HEK293 (cell line): ENCODE data around the gene KCNJ11.

Experiments used
- AEBP2 ChIP-seq: fragments of 450-650 bp; formaldehyde crosslinking; IDR thresholded peaks from 2 replicates; pipeline ENCODE4 v1.5.1; 2016; ENCODE audit warnings: missing biosample characterization, missing genetic modification characterization, borderline replicate concordance
- BCL11A ChIP-seq: fragments of 450-650 bp; formaldehyde crosslinking; IDR thresholded peaks from 2 replicates; pipeline ENCODE4 v1.5.1; 2016; ENCODE audit warnings: low read depth, missing biosample characterization, missing genetic modification characterization
- GFI1B ChIP-seq: fragments of 450-650 bp; formaldehyde crosslinking; IDR thresholded peaks from 2 replicates; pipeline ENCODE4 v1.5.1; 2016; ENCODE audit warnings: missing biosample characterization, missing genetic modification characterization
- GLIS2 ChIP-seq: fragments of 450-650 bp; formaldehyde crosslinking; IDR thresholded peaks from 2 replicates; pipeline ENCODE4 v1.5.1; 2016; ENCODE audit warnings: missing biosample characterization, missing genetic modification characterization
- KLF16 ChIP-seq: fragments of 450-650 bp; formaldehyde crosslinking; IDR thresholded peaks from 2 replicates; pipeline ENCODE4 v1.5.1; 2017; ENCODE audit warnings: missing biosample characterization, missing genetic modification characterization
- KLF7 ChIP-seq: fragments of 450-650 bp; formaldehyde crosslinking; IDR thresholded peaks from 2 replicates; pipeline ENCODE4 v1.5.1; 2016; ENCODE audit warnings: missing biosample characterization, missing genetic modification characterization, borderline replicate concordance
- KLF8 ChIP-seq: fragments of 450-650 bp; formaldehyde crosslinking; IDR thresholded peaks from 2 replicates; pipeline ENCODE4 v1.5.1; 2016; ENCODE audit warnings: missing biosample characterization, missing genetic modification characterization
- MZF1 ChIP-seq: fragments of 450-650 bp; formaldehyde crosslinking; IDR thresholded peaks from 2 replicates; pipeline ENCODE4 v1.5.1; 2017; ENCODE audit warnings: missing biosample characterization, missing genetic modification characterization, borderline replicate concordance
- RBAK ChIP-seq: fragments of 450-650 bp; formaldehyde crosslinking; IDR thresholded peaks from 2 replicates; pipeline ENCODE4 v1.5.1; 2016; ENCODE audit warnings: missing biosample characterization, missing genetic modification characterization
- SP3 ChIP-seq: fragments of 450-650 bp; formaldehyde crosslinking; IDR thresholded peaks from 2 replicates; pipeline ENCODE4 v1.5.1; 2016; ENCODE audit warnings: missing biosample characterization, missing genetic modification characterization
- ZBTB7A ChIP-seq: fragments of 450-650 bp; formaldehyde crosslinking; IDR thresholded peaks from 2 replicates; pipeline ENCODE4 v1.5.1; 2016; ENCODE audit warnings: low read depth, missing biosample characterization, missing genetic modification characterization
- ZNF155 ChIP-seq: fragments of 450-650 bp; formaldehyde crosslinking; IDR thresholded peaks from 2 replicates; pipeline ENCODE4 v1.5.1; 2016; ENCODE audit warnings: missing biosample characterization, missing genetic modification characterization
- ZNF174 ChIP-seq: fragments of 450-650 bp; formaldehyde crosslinking; IDR thresholded peaks from 2 replicates; pipeline ENCODE4 v1.5.0; 2017; ENCODE audit warnings: missing biosample characterization, mild to moderate bottlenecking, missing genetic modification characterization
- ZNF221 ChIP-seq: fragments of 450-650 bp; formaldehyde crosslinking; IDR thresholded peaks from 2 replicates; pipeline ENCODE4 v1.5.1; 2017; ENCODE audit warnings: missing biosample characterization, missing genetic modification characterization, borderline replicate concordance
- ZNF335 ChIP-seq: fragments of 450-650 bp; formaldehyde crosslinking; conservative IDR thresholded peaks from 2 replicates; pipeline ENCODE4 v1.5.1; 2016; ENCODE audit warnings: missing biosample characterization, missing genetic modification characterization
- ZNF350 ChIP-seq: fragments of 450-650 bp; formaldehyde crosslinking; IDR thresholded peaks from 2 replicates; pipeline ENCODE4 v1.5.0; 2017; ENCODE audit warnings: missing biosample characterization, mild to moderate bottlenecking, missing genetic modification characterization
- ZNF394 ChIP-seq: fragments of 450-650 bp; formaldehyde crosslinking; IDR thresholded peaks from 2 replicates; pipeline ENCODE4 v1.5.1; 2016; ENCODE audit warnings: missing biosample characterization, missing genetic modification characterization, mild to moderate bottlenecking, moderate library complexity, borderline replicate concordance
- ZNF416 ChIP-seq: fragments of 450-650 bp; formaldehyde crosslinking; IDR thresholded peaks from 2 replicates; pipeline ENCODE4 v1.5.1; 2016; ENCODE audit warnings: missing biosample characterization, missing genetic modification characterization
- ZNF449 ChIP-seq: fragments of 450-650 bp; formaldehyde crosslinking; IDR thresholded peaks from 2 replicates; pipeline ENCODE4 v1.5.1; 2017; ENCODE audit warnings: missing biosample characterization, mild to moderate bottlenecking, missing genetic modification characterization, moderate library complexity
- ZNF473 ChIP-seq: fragments of 450-650 bp; formaldehyde crosslinking; IDR thresholded peaks from 2 replicates; pipeline ENCODE4 v1.5.1; 2017; ENCODE audit warnings: missing biosample characterization, missing genetic modification characterization
- ZNF549 ChIP-seq: fragments of 450-650 bp; IDR thresholded peaks from 2 replicates; pipeline ENCODE4 v1.5.1; 2018; ENCODE audit warnings: missing biosample characterization, missing genetic modification characterization, mild to moderate bottlenecking, inconsistent platforms, moderate library complexity
- ZNF76 ChIP-seq: fragments of 450-650 bp; formaldehyde crosslinking; IDR thresholded peaks from 2 replicates; pipeline ENCODE4; 2016; ENCODE audit warnings: low read depth, missing biosample characterization, missing genetic modification characterization, borderline replicate concordance
- ZNF830 ChIP-seq: fragments of 450-650 bp; IDR thresholded peaks from 2 replicates; pipeline ENCODE4 v1.5.0; 2018; ENCODE audit warnings: missing biosample characterization, missing genetic modification characterization, low read depth, mild to moderate bottlenecking, moderate library complexity
- ZNF843 ChIP-seq: fragments of 450-650 bp; formaldehyde crosslinking; IDR thresholded peaks from 2 replicates; pipeline ENCODE4 v1.5.1; 2016; ENCODE audit warnings: missing biosample characterization, missing genetic modification characterization
- ZSCAN4 ChIP-seq: fragments of 450-650 bp; formaldehyde crosslinking; IDR thresholded peaks from 2 replicates; pipeline ENCODE4 v1.5.1; 2017; ENCODE audit warnings: missing biosample characterization, missing genetic modification characterization
- TF ChIP-seq, protein P1 (sequence below): fragments of 450-650 bp; formaldehyde crosslinking; IDR thresholded peaks from 2 replicates; pipeline ENCODE4 v1.5.1; 2016; ENCODE audit warnings: missing biosample characterization, missing genetic modification characterization
- TF ChIP-seq, protein P2 (sequence below): fragments of 450-650 bp; formaldehyde crosslinking; IDR thresholded peaks from 2 replicates; pipeline ENCODE4 v1.5.1; 2016; ENCODE audit warnings: missing biosample characterization, missing genetic modification characterization
- TF ChIP-seq, protein P3 (sequence below): fragments of 450-650 bp; formaldehyde crosslinking; IDR thresholded peaks from 2 replicates; pipeline ENCODE4 v1.5.1; 2016; ENCODE audit warnings: missing biosample characterization, missing genetic modification characterization
- TF ChIP-seq, protein P4 (sequence below): fragments of 450-650 bp; formaldehyde crosslinking; IDR thresholded peaks from 2 replicates; pipeline ENCODE4 v1.5.1; 2016; ENCODE audit warnings: missing biosample characterization, missing genetic modification characterization

The KCNJ11 gene

DNA sequence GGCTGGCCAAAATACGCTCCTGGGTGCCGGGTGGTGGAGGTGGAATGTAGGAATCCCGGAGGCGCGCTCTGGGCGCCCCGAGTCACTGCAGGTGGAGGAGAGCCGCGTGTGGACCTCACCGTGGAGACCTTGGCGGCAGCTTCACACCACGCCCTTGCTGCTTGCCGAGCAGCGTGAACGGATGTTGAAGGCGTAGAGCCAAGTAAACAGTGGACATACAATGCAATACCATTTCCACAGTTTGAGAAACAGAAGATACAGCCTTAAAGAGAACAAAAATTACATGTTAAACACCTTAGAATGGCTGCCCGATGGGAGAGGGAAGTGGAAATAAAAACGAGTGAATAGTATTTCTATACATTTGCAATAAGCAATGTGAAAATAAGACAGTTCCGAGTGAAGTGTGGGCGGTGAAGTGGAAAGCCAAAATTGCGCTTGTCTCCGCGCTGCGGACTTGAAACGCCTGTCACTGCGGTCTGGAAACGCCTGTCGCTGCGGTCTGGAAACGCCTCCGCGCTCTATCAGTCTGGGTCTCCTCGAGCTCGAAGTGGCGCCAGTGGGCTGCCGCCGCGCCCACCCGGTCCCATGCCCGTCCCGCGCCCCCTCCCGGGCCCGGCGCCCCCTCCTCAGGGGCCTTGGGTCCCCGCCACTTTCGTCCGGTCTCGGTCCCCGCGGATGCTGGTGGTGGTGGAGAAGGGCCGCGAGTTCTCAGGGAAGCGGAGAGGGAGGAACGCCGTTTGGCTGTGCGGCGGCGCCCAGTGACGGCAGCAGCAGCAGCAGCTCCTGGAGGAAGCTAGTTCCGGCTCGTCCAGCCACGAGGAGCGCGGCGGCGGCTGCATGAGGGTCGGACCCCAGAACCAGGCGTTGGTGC, 35.3 kb downstream of the KCNJ11 start (continued):
- TF ChIP-seq AEBP2 (tag by site-specific recombination) (no peak), ZBTB7A (tag by site-specific recombination) (no peak), KLF8 (tag by site-specific recombination) (peak; percentile 66; the same call in 1 of the 2 replicates), ZNF155 (tag by site-specific recombination) (no peak), GFI1B (tag by site-specific recombination) (no peak), ZNF473 (tag by site-specific recombination) (no peak), ZNF449 (tag by site-specific recombination) (no peak), ZNF549 (tag by site-specific recombination) (no peak), ZNF830 (tag by site-specific recombination) (no peak), ZSCAN4 (tag by site-specific recombination) (no peak), ZNF174 (tag by site-specific recombination) (no peak), GLIS2 (peak; percentile 30), MZF1 (tag by site-specific recombination) (no peak), ZNF221 (no peak), BCL11A (no peak), KLF7 (0 out of 2 replicates have a peak, but pooled peaks have one; percentile 18), ZNF76 (no peak), ZNF394 (tag by site-specific recombination) (peak; percentile 43; the same call in 1 of the 2 replicates), ZNF843 (no peak), ZNF335 (tag by site-specific recombination) (no peak; the same call in 1 of the 2 replicates), KLF16 (tag by site-specific recombination) (peak; percentile 77), SP3 (no peak; the same call in 1 of the 2 replicates), ZNF350 (tag by site-specific recombination) (no peak), RBAK (tag by site-specific recombination) (no peak), ZNF416 (no peak)
- TF ChIP-seq, protein P1, sequence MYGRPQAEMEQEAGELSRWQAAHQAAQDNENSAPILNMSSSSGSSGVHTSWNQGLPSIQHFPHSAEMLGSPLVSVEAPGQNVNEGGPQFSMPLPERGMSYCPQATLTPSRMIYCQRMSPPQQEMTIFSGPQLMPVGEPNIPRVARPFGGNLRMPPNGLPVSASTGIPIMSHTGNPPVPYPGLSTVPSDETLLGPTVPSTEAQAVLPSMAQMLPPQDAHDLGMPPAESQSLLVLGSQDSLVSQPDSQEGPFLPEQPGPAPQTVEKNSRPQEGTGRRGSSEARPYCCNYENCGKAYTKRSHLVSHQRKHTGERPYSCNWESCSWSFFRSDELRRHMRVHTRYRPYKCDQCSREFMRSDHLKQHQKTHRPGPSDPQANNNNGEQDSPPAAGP (tag by site-specific recombination): no peak
- TF ChIP-seq, protein P2, sequence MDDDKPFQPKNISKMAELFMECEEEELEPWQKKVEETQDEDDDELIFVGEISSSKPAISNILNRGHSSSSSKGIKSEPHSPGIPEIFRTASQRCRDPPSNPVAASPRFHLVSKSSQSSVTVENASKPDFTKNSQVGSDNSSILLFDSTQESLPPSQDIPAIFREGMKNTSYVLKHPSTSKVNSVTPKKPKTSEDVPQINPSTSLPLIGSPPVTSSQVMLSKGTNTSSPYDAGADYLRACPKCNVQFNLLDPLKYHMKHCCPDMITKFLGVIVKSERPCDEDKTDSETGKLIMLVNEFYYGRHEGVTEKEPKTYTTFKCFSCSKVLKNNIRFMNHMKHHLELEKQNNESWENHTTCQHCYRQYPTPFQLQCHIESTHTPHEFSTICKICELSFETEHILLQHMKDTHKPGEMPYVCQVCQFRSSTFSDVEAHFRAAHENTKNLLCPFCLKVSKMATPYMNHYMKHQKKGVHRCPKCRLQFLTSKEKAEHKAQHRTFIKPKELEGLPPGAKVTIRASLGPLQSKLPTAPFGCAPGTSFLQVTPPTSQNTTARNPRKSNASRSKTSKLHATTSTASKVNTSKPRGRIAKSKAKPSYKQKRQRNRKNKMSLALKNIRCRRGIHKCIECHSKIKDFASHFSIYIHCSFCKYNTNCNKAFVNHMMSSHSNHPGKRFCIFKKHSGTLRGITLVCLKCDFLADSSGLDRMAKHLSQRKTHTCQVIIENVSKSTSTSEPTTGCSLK (tag by site-specific recombination): no peak
- TF ChIP-seq, protein P3, sequence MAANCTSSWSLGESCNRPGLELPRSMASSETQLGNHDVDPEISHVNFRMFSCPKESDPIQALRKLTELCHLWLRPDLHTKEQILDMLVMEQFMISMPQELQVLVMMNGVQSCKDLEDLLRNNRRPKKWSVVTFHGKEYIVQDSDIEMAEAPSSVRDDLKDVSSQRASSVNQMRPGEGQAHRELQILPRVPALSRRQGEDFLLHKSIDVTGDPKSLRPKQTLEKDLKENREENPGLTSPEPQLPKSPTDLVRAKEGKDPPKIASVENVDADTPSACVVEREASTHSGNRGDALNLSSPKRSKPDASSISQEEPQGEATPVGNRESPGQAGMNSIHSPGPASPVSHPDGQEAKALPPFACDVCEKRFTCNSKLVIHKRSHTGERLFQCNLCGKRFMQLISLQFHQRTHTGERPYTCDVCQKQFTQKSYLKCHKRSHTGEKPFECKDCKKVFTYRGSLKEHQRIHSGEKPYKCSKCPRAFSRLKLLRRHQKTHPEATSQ: no peak
- TF ChIP-seq, protein P4, sequence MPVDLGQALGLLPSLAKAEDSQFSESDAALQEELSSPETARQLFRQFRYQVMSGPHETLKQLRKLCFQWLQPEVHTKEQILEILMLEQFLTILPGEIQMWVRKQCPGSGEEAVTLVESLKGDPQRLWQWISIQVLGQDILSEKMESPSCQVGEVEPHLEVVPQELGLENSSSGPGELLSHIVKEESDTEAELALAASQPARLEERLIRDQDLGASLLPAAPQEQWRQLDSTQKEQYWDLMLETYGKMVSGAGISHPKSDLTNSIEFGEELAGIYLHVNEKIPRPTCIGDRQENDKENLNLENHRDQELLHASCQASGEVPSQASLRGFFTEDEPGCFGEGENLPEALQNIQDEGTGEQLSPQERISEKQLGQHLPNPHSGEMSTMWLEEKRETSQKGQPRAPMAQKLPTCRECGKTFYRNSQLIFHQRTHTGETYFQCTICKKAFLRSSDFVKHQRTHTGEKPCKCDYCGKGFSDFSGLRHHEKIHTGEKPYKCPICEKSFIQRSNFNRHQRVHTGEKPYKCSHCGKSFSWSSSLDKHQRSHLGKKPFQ (tag by site-specific recombination): peak; percentile 93
